ENCODE measurements around the gene SH3RF3.

The SH3RF3 gene

DNA sequence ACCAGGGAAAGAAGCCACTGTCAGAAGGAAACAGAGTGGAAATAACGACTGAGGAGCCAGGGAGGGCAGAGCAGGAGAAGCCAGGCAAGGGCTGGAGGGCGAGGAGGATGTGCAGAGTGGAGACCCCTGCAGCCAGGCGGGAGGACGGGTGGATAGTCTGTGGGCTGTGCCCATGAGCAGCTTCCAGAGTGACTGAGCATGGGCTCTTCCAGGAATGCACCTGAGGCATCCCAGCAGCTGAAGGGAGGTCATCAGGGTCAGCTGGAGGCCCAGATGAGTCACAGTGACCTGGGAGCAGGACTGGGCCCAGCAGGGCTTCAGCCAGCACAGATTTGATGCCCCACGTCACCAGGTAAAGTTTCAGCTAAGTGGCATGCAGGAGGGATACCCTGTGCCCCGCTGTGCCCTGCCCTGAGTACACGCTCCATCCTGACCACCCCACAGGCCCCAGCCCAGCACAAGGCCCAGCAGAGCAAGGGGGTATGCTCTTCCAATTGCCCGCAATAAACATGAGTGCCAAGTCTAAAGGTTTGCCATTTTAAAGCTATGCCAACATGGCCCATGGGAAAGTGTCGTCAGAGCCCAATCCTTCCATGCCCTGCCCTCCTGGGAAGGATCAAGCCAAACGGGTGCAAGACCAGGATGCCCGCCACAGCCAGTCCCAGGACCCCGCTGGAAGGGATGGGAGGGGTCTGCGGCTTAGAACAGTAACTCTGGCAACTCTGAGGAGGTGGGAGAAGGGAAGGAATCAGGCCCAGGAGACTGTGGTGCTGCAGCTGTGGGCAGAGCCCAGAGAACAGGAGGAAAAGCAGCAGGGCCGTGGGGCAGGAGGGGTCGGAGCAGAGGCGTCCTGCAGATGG lies 399.1 kb downstream of the SH3RF3 start:
- no peak for TF ChIP-seq GATA3 (IDR thresholded peaks at IDR 0.05; ENCODE audit: low read depth, low read length)
- TF ChIP-seq GATA2 (IDR thresholded peaks at IDR 0.05; ENCODE audit: low read depth, low read length), result no peak

DNA sequence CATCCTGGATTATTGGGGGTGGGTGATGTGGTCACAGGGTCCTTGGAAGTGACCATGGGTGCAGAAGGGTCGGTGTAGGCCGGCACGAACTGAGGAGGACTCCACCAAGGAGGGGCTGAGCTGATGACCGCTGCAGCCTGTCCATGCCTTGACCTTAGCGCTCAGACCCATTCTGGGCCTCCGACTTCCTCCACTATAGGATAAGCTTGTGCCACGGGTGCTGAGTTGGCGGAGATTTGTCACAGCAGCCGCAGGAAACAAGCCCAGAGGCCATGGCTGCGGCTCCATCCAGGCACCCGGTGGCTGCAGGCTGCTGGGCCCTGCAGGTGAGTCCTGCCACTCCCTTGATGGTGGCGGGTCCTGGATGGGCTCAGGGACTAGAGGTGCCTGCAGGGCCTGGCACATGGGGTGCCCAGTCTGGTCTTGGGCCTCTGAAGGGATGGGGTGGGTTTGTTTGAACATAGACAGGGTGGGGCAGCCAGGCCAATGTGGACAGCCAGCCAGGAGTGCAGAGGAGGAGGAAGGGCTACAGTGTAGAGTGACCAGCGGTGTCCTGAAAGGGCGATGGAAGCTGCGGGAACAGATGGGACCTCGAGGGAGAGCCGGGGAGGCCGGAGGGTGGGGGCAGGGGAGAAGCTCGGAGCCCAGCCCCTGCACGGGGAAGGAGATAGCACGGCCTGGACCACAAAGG lies 400.0 kb downstream of the SH3RF3 start:
- TF ChIP-seq GATA3 (IDR thresholded peaks at IDR 0.05; ENCODE audit: low read depth, low read length) (no peak), GATA2 (IDR thresholded peaks at IDR 0.05; ENCODE audit: low read depth, low read length) (no peak)

DNA sequence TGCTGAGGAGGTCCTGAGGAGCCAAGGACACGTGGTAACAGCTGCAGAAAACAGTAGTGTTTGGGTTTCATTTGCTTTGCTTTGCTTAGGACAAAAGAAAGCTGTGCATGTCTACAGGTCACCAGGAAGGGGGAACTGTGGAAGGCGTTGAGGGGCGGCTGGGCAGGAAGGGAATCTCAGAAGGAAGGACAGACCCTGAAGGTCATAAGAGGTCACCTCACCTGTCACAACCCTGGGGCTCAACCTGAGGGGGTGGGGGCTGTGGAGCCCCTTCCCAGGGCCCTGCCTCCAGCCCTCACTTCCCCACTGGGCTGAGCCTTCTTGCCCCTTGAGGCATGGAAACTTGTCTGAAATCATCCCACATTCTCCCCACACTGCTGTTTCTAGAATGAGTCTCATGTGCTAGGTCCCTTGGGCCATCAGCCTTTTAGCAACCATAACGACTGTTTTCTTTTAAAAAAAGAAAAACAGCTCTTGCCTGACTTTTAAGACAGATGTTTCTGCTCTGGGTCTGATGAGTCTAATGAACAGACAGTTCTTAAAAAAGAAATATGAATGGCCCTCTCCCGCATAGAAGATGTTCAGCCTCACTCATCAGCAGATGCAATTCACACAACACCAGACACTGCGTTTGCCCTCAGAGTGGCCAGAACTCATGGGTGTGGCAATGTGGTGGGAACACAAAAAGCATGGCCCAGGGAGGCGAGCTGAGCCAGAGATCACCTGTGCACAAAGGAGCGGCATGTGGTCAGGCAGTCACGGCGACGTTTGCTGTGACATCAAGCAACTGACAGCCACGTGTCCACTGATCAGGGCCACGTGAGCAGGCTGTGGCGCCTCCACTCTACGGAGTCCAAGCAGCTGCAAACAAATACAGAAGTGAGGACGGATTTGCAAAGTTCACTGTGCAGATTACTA lies 400.8 kb downstream of the SH3RF3 start:
- TF ChIP-seq GATA3 (IDR thresholded peaks at IDR 0.05; ENCODE audit: low read depth, low read length) (no peak), GATA2 (IDR thresholded peaks at IDR 0.05; ENCODE audit: low read depth, low read length) (no peak)

DNA sequence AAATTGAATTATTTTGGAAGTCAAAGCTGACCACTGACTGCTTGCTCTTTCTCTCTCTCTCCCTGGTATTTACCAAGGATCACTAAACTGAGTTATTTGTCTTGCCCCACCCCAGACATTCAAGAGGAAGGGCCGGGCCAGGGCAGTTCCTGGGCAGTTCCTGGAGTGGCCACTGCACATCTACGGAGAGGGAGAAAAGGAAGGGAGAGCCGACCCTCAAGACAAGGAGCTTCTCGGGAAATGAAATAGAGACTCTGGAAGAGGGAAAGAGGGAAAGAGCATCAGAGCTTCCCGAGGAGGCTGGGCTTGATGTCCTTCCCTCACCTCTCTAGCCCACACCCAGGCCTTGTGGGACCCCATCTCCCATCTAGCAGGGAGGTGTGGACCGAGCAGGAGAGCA lies 401.7 kb downstream of the SH3RF3 start:
- no peak for TF ChIP-seq GATA3 (IDR thresholded peaks at IDR 0.05; ENCODE audit: low read depth, low read length)
- TF ChIP-seq GATA2 (IDR thresholded peaks at IDR 0.05; ENCODE audit: low read depth, low read length), result no peak

DNA sequence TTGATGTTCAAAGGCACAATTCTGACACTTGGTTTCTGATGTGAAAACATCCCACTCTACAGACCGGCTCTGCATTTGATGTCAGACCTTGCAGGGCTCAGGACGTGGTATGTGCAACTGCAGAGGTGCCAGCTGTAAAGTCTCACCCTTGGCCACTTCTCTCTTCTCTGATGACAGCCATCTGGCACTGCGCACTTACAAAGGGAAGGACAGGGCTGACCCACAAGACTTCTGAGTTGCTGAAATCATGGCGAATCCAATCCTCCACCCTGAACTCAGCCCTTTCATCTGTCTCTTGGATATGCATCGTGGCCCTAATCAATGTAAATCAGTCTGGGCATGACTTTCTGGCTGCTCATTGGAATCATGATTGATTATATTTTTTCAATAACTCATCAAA lies 402.2 kb downstream of the SH3RF3 start:
- TF ChIP-seq GATA3 (IDR thresholded peaks at IDR 0.05; ENCODE audit: low read depth, low read length) (no peak), GATA2 (IDR thresholded peaks at IDR 0.05; ENCODE audit: low read depth, low read length) (no peak)

DNA sequence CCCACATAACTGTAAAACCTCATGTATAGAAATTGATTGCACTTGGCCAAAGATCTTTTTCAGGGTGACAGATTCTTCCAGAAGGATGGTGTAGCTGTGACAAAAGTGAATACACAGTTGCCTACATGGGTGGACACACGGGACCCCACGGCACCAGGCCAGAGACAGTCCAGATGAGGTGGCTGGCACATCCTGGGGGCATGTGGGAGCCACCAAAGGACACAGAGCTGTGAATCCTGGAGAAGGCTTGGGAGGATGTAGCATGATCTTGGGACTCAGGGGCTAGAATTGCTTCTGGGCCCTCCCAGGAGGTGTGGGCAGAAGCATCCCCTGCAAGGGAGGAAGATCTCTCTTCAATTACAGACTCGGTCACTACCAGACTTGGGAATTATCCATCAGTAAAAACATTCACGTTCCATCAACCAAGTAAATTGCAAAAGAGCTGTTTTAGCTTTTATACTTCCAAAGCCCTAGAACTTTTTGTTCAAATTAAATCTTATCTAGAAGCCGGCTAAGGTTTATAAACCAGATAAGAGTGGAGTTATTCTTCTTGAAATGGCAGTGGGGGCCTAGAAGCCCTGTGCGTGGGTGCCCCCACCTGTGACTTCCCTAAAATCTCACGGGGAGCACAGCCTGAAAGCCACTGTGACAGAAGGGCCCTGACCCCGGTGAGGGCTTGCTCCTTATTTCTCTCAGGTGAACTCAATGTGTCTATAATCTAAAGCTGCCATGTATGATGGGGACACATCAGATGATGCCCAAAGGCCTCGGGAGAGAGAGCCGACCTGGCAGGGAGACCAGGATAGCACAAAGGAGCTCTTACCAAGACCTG lies 403.1 kb downstream of the SH3RF3 start:
- no peak for TF ChIP-seq GATA2 (IDR thresholded peaks at IDR 0.05; ENCODE audit: low read depth, low read length)
- TF ChIP-seq GATA3 (IDR thresholded peaks at IDR 0.05; ENCODE audit: low read depth, low read length), result no peak

DNA sequence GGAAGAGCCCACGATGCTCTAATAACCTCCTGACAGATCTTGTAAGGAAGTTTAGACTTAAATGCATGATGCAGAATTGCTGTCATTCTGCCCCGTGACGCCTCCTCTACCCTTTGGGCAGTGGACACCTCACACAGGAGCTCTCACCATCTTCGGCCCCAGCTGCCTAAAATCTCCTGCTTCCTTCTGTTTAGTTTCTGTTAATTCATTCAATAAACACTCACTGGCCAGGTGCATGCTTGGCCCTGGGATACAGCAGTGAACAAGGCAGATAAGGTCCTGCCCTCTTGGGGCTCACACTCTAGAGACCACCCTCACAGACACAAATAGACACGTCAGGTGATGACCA lies 403.7 kb downstream of the SH3RF3 start:
- no peak for TF ChIP-seq GATA3 (IDR thresholded peaks at IDR 0.05; ENCODE audit: low read depth, low read length)
- TF ChIP-seq GATA2 (IDR thresholded peaks at IDR 0.05; ENCODE audit: low read depth, low read length), result no peak

DNA sequence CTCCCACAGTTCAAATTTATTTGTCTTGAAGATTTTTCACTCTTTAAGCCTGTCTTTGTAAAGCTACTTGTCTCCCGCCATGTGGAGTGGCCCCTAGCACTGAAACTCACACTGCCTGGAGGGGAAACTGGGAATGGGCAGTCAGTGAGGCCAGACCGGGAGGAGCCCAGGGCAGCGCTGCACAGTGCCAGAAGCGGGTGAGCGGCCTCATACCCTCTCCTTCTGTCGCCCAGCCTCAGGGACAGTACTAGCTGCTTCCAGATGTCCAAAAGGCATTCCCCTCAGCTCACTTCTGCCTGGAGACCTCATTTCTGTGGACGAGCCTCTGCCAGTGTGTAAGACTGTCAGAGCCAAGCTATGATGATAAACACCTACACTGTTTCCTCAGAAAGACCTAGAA lies 404.8 kb downstream of the SH3RF3 start:
- TF ChIP-seq GATA3 (IDR thresholded peaks at IDR 0.05; ENCODE audit: low read depth, low read length) (no peak), GATA2 (IDR thresholded peaks at IDR 0.05; ENCODE audit: low read depth, low read length) (no peak)

DNA sequence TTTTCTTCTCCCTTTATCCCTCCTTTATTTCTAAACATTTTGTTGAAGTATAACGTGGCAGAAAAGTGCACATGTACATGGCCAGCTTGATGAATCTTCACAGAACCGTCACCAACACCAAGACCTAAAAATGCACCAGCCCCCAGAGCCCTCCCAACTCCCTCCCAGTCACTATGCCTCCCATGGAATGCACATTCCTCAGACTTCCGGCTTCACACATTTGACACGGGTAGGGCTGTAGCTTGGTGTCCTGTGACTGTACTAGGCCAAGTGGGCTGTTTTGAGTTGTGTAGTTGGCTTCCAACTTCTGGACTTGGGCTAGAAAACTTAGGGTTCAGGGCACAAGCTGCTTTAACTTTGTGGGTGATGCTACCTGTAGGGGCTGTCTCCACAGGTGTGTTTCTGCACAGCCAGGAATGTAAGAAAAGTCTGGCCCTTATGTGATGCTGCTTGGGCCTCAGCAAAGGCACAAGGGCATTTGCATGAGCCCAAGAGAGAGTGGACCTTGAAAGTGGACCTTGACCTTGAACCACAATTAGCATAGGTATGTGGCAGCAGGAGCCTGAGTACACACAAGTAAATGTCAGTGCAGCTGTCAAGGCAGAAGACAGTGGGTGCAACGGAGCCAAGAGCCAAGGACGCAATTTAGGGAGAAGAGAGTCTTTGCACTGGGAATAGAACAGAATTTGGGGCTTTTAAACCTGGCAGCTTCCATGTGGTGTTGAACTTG lies 406.4 kb downstream of the SH3RF3 start:
- TF ChIP-seq GATA3 (IDR thresholded peaks at IDR 0.05; ENCODE audit: low read depth, low read length) (no peak), GATA2 (IDR thresholded peaks at IDR 0.05; ENCODE audit: low read depth, low read length) (no peak)

DNA sequence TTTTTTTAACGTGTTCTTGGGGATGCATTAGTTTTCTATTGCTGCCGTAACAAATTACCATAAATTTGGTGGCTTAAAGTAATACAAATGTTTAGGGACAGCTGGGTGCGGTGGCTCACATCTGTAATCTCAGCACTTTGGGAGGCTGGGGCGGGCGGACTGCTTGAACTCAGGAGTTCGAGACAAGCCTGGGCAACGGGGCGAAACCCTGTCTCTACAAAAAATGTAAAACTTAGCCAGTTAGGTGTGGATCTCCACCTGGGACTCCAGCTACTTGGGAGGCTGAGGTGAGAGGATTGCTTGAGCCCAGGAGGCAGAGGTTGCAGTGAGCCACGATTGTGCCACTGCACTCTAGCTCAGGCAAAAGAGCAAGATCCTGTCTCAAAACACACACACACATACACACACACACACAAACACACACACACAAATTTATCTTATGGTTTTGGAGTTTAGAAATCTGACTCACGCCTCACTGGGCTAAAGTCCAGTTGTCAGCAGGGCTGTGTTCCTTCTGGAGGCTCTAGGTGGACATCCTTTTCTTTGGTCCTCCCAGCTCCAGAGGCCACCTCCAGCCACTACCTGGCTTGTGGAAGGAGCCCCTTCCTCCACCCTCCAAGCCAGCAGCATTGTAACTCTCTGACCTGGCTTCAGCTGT lies 408.7 kb downstream of the SH3RF3 start:
- TF ChIP-seq GATA3 (IDR thresholded peaks at IDR 0.05; ENCODE audit: low read depth, low read length) (no peak), GATA2 (IDR thresholded peaks at IDR 0.05; ENCODE audit: low read depth, low read length) (no peak)

DNA sequence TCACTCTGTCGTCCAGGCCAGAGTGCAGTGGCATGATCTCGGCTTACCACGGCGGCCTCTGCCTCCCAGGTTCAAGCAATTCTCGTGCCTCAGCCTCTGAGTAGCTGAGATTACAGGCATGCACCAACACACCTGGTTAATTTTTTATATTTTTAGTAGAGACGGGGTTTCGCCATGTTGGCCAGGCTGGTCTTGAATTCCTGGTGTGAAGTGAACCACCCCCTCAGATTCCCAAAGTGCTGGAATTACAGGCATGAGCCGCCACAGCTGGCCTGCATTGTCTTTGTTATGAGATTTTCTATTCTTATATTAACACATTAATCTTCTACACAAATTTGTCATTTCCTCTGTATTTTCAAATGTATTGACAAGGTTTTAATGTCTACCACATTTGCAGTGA lies 409.5 kb downstream of the SH3RF3 start:
- TF ChIP-seq GATA2 (IDR thresholded peaks at IDR 0.05; ENCODE audit: low read depth, low read length) (no peak), GATA3 (IDR thresholded peaks at IDR 0.05; ENCODE audit: low read depth, low read length) (no peak)

DNA sequence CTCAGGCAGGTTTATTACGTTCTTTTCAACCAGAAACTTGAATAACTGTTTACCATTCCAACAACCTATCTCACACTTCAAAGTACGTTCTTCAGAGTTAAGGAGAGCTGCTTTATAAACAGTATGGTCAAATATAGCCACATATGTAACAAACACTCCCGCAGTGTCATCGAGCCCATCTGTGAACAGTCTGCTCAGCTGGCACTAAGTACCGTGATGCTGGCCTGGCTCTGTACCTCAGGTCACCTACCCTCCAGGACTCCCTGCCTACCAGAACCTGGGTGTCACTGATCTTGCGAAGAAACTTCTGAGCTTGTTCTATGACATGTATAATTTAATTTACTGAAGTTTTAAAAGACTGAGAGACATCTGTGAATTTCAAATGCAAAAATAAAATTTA lies 413.4 kb downstream of the SH3RF3 start:
- no peak for TF ChIP-seq GATA3 (IDR thresholded peaks at IDR 0.05; ENCODE audit: low read depth, low read length)
- TF ChIP-seq GATA2 (IDR thresholded peaks at IDR 0.05; ENCODE audit: low read depth, low read length), result no peak
